Effector CD4-positive, alpha-beta T cell (primary cell): Measurements from ENCODE around the gene ATP11A.

Experiments used
- DNase-seq: peaks from one replicate; pipeline ENCODE4 v3.0.0-alpha.2; 2020
- total RNA-seq: gene quantifications from one replicate; lab custom pipeline; 2026; lab: John Stamatoyannopoulos, UW

Gene ATP11A
- 56.8 reads per million, percentile 71 among the genes with 10 or more reads in this experiment for total RNA-seq

DNA sequence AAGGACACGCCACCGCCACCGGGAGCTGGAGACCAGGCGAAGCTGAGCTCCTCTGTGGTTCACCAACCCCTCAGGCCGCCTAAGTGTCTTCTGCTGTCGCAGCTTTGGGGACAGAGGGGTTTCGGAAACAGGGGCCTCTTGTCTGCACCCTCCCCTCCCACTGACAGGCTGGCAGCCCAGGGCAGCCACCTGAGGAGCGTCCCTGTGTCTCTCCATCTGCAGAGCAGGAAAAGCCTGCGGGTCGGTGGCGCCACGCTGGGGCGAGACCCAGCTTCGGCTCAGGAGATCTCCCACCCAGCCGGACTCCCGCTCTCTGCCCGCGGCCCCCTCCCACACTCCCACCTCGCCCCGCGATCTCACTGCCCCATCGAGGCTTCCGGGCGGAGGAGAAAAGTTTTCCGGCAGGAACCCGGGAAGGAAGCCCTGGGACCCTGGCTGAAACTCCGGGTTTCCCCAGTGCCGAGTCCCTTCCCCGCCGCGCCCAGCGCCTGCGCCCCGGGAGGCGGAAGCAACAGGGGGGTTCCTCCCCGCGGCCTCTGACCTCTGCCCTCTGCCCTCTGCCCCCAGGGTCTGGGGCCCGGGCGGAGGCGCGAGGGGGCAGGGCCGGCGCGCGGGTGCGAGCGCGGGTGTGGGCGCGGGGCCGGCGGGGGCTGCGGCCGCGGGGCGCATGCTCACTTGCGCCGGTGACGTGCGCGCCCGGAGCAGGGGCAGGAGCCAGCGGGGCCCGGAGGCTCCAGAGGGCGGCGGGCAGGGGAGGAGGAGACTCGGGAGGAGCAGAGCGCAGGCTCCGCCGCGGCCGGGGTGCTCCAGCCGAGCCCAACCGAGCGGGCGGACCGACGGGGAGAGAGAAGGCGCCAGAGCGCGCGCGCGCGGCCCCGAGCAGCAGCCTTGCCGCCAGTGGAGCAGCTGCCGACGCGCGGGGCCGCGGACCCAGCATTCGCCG is at the start of gene ATP11A:
TSS of gene ATP11A (plus strand) at position 736 of the 943 bp plus-strand sequence. CDS start 379 bp downstream, outside the sequence.
- DNase-seq: peak; percentile 70

GRCh38 chr13:112641456-112642089 is 48.3 kb upstream of the ATP11A start:
- DNase-seq: no peak

GRCh38 chr13:112642090-112642460 is 47.8 kb upstream of the ATP11A start:
- DNase-seq: no peak

DNA sequence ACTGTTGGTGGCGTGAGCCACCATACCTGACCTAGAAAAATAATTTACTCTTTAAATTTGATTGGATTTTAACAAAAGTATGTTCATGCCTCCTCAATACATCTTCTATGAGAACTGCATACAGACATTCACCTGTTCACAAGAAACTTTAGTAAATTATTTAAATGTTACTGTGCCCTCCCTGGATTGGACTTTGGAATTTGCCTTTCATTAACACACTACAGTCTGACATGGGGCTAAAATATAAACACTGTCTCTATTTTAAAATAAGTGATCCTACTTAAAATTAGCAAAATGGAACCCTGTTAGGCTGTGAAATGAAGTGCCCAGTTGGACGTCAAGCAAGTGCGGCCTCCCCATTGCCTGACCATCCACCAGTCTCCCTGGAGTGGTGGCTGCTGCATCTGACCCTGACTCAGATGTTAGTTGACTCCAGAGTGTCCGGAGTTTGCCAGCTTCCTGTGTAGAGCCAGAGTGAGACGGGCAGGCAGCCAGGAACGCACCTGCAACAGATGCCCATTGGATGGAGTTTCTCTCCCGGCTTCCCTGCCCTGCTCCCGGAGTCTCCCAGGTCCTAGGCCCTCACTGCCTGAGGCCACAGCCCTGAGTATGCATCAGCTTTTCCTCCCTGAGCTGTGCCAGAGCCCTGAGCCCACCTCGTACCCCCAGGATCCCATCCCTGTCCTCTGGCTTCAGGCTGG is 45.9 kb upstream of the ATP11A start:
- no peak for DNase-seq

DNA sequence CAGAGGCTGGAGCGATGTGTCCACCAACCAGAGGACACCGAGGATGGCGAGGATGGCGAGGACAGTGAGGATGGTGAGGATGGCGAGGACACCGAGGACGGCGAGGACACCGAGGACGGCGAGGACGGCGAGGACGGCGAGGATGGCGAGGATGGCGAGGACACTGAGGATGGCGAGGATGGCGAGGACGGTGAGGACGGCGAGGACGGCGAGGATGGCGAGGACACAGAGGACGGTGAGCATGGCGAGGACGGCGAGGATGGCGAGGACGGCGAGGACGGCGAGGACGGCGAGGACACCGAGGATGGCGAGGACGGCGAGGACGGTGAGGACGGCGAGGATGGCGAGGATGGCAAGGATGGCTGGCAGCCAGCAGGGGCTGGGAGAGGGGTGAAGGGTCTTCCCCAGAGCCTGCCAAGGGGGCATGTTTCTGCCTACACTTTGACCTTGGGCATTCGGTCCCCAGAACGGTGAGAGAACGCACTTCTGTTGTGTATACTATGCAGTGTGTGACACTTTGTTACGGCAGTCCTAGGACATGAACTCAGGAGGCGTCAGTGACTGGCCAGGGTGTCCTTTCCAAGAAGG is 44.4 kb upstream of the ATP11A start:
- no peak for DNase-seq

GRCh38 chr13:112647256-112647655 is 42.6 kb upstream of the ATP11A start:
- DNase-seq: no peak

GRCh38 chr13:112648101-112648500 is 41.7 kb upstream of the ATP11A start:
- no peak for DNase-seq

GRCh38 chr13:112648966-112649690 is 40.7 kb upstream of the ATP11A start:
- no peak for DNase-seq

DNA sequence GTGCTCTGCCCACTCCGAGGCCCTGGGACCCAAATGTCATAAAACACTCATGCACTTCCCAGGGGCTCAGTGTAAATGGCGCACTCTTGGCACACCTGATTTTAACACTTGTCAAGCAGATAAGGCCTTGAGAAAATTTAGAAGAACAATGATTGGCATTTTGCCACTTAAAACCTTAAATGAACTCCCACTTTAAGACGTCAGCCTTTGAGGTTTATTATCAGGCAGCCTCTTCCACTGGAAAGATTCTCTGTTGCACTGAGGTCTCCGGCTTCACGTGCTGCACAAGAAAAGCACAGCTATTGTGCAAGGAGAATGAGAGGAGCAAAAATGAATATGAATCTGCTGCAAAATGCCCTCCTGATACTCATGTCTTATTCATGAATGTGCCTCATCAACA is 38.5 kb upstream of the ATP11A start:
- no peak for DNase-seq

GRCh38 chr13:112651750-112652511 is 37.9 kb upstream of the ATP11A start:
- no peak for DNase-seq

DNA sequence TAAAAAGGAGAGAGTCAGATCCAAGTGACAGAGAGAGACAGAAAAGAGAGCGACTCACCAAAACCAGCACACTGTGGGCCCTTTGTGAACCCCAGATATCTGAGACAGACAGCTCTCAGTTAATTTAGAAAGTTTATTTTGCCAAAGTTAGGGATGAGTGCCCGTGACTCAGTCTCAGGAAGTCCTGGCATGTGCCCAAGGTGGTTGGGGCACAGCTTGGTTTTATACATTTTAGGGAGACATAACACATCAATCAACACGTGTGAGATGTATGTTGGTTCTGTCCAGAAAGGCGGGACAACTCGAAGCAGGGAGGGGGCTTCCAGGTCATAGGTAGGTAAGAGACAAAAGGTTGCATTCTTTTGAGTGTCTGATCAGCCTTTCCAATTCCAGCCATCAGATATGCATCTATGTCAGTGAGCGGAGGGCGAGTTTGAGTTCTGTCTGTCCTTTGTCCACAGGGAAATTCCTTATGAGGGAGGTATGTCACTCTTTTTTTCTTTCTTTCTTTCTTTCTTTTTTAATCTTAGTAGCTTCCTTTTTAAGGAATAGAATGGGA is 37.2 kb upstream of the ATP11A start:
- DNase-seq: no peak

DNA sequence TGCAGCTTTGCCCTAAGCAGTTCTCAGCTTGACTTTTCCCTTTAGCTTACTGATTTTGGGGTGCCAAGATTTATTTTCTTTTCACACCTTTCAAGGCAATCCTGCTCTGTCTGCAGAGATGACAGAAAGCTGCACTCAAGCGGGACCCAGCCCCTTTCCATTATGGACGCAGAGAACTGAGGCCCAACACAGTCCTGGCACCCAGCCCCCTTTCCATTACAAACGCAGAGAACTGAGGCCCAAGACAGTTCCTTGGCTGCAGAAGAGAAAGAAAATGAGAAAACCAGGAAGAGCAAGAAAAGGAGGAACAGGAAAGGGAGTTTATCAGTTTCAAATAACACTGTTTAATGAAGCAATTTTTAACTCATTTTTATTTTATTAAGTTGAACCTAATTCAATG is 36.8 kb upstream of the ATP11A start:
- DNase-seq: no peak

DNA sequence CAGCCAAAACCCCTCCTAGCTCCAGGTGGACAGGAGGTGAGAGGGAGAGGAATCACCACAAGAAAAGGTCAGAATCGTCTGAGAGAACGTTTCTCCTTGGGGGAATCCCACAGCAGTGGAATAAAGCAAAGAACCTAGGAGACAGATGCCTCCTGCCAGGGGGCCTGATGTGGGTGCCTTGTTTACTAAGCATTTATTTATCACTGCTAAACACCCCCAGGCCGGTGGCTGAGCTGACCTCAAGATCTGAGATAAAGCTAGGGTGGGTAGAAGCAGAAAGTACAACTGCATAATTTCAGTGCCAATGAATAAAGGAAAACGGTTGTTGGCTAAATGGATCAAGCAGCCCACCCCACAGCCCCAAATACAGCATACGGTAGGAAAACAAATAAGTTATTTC is 33.9 kb upstream of the ATP11A start:
- no peak for DNase-seq

GRCh38 chr13:112657850-112658445 is 31.9 kb upstream of the ATP11A start:
- DNase-seq: no peak

DNA sequence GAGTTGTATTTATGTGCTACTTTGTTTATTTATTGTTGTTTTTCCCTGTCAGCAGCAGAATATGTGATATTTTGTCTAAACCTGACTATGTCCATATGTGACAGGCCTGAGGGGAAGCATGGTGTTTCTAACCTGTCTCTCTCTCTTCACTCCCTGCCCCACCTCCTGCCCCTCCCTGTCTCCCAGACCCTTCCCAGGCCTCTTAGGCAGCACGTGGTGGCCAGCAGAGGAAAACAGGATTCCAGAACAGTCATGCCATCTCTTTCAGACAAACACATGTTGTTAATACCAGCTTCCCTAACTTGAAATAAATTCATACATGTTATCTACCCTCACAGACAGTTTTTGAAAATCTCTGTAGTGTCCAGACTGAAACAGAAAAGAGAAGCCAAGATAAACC is 31.0 kb upstream of the ATP11A start:
- no peak for DNase-seq

- no peak for DNase-seq
Measured at GRCh38 chr13:112661291-112661690, 28.5 kb upstream of the ATP11A start.

DNA sequence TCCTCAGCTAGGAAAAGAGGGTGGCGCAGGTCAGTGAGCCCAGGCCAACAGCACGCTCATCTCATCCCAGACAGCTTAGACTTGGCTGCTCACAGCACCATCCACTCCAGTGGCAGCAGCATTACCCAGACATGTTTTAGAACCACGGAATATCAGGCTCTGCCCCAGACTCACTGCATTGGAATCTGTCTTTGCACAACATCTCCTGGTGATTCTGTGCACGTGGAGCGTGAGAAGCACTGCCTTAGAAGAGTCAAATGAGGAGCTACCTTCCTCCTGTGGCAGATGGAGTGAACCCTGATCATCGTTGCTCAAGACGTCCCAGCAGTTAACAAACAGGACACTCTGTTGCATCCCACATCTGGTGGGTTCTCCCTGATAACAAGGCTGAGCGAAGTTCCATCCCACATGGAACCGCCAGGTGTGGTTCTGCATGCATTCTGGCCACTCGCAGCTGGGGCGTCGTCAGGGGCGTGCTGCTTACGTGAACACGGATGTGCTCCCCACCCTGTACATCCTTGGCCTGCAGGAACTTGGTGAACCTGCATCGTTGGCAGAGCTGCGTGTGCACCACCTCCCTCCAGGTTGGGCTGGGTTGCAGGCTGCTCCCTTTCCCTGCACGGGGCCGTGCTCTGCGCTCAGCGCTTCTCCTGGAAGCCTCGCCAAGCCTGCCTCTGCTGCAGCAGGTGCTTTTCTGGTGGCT is 25.2 kb upstream of the ATP11A start:
- DNase-seq: no peak

DNA sequence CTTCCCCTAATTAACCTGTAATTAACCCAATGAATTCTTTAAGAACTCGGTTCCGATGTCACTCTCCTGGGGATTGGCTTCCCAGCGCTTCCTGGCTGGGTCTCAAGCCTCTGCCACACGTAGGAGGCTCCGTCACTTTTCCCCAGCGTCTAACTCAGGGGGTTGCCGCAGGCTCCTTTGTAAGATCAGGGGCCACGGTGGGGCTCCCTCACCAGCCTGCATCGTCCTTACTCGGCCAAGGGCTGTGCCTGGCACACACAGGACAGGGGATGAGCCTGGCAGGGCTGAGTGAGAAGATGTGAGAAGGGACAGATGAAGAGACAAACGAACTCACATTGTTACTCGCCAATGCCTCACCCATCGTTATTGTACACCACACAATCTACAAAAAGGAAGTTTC is 20.9 kb upstream of the ATP11A start:
- no peak for DNase-seq

DNA sequence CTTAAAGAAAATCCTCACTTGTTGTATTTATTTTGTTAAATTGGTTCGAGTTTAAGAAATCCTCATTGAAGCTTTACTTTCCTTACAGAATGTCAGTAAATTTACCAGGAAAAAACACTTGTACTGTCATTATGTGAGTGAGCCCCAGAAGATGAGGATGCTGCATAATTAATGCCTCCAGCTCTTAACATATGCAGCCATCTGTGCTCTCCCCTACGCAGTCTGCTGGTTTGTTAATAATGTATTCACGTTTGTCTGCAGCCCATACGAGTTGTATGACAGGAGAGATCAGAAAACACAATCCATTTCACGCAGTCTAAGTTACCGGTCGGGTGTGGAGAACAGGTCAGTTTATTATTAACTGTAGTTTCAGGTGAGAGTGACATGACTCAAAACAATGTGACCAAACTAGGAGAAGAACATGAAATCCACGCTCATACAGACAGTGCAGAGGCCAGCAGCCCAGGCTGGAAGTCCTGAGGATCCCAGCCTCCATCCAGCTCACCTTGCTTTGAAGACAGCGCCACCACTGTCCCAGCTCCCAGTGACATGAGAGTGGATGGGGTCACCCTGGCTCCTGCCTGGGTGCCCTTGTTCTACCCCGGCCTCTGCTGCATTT is 19.8 kb upstream of the ATP11A start:
- DNase-seq: no peak

- no peak for DNase-seq
Measured at GRCh38 chr13:112670864-112671263, 19.0 kb upstream of the ATP11A start.
